MCF 10A (cell line): ENCODE measurements around the gene TNFRSF6B. TPM values are rescaled to one million over a fixed set of nuclear protein-coding genes. Genes with fewer than 3 reads are reported as not detected.

Experiments
- BruUV-seq: library from RNA; stranded (reverse); fragments of 400-500 nt; replicated peaks from 2 replicates; lab custom pipeline; 2021; lab: Mats Ljungman, UMichigan
- CTCF ChIA-PET: fragments of 300-600 bp; sonication (Branson Sonifier 250); formaldehyde crosslinking; extraction: SDS; loops from one replicate; lab custom pipeline; 2021; ENCODE audit warnings: antibody characterized with exemption, inconsistent platforms; lab: Yijun Ruan, JAX
- POLR2A ChIA-PET: fragments of 300-600, 350-650 bp; sonication (Branson Sonifier 250); formaldehyde crosslinking; extraction: SDS; loops from one replicate; lab custom pipeline; 2020; ENCODE audit warnings: antibody characterized with exemption, inconsistent platforms; lab: Yijun Ruan, JAX
- DNase-seq: peaks from one replicate; pipeline ENCODE4 v3.0.0-alpha.2; 2018; ENCODE audit not compliant: unreplicated experiment
- H3K27ac Mint-ChIP-seq: one replicate; pipeline ENCODE4 v1.8.0; 2022; ENCODE audit warnings: mild to moderate bottlenecking, low read depth, mixed read lengths; ENCODE audit not compliant: unreplicated experiment
- H3K27me3 Mint-ChIP-seq: one replicate; pipeline ENCODE4 v1.8.0; 2022; ENCODE audit warnings: mixed read lengths; ENCODE audit not compliant: insufficient read depth, unreplicated experiment
- H3K36me3 Mint-ChIP-seq: one replicate; pipeline ENCODE4 v1.8.0; 2022; ENCODE audit warnings: mild to moderate bottlenecking, moderate library complexity, mixed read lengths; ENCODE audit not compliant: insufficient read depth, unreplicated experiment
- H3K4me1 Mint-ChIP-seq: one replicate; pipeline ENCODE4 v1.8.0; 2022; ENCODE audit warnings: mixed read lengths; ENCODE audit not compliant: insufficient read depth, unreplicated experiment
- H3K4me3 Mint-ChIP-seq: one replicate; pipeline ENCODE4 v1.8.0; 2022; ENCODE audit warnings: mild to moderate bottlenecking, moderate library complexity, mixed read lengths; ENCODE audit not compliant: unreplicated experiment
- H3K9me3 Mint-ChIP-seq: one replicate; pipeline ENCODE4 v1.8.0; 2022; ENCODE audit warnings: mixed read lengths; ENCODE audit not compliant: unreplicated experiment
- CTCF ChIP-seq: fragments of 200-600 bp; IDR thresholded peaks from one replicate; pipeline ENCODE4 v1.8.0; 2022; ENCODE audit warnings: antibody characterized with exemption, mild to moderate bottlenecking; ENCODE audit not compliant: unreplicated experiment
- intact Hi-C: fragments of 100-400 bp; cut with micrococcal nuclease; formaldehyde crosslinking; loops from 2 replicates; pipeline ENCODE4 v1.14.1; 2022
- total RNA-seq: library from RNA; stranded (reverse); gene quantifications from 2 replicates; pipeline ENCODE4 v1.2.3, GENCODE V29; 2022

TNFRSF6B gene
- total RNA-seq, 1 experiment from 2014 or later, result 24.4 TPM

DNA sequence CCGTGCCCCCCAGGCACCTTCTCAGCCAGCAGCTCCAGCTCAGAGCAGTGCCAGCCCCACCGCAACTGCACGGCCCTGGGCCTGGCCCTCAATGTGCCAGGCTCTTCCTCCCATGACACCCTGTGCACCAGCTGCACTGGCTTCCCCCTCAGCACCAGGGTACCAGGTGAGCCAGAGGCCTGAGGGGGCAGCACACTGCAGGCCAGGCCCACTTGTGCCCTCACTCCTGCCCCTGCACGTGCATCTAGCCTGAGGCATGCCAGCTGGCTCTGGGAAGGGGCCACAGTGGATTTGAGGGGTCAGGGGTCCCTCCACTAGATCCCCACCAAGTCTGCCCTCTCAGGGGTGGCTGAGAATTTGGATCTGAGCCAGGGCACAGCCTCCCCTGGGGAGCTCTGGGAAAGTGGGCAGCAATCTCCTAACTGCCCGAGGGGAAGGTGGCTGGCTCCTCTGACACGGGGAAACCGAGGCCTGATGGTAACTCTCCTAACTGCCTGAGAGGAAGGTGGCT, 960 bp downstream of the TNFRSF6B start:
- Mint-ChIP-seq H3K9me3 (no peaks in the 10 kb centered on the region), H3K4me1 (peaks cover 12% of the 10 kb centered on the region), H3K36me3 (peaks cover 59% of the 10 kb centered on the region), H3K4me3 (peak overlapping the region; percentile 72), H3K27me3 (no peaks in the 10 kb centered on the region), H3K27ac (peak overlapping the region; percentile 51)
- ChIA-PET CTCF (interaction anchor here (0.6 to 2.0 kb wide), 4 partner anchors 9 to 559 kb away, joined by 4 to 7 read pairs (median 4); partner anchors contain the start of genes ARFRP1 and ZGPAT), POLR2A (interaction anchor here (0.6 to 5.4 kb wide), 17 partner anchors 10 to 259 kb away, joined by 3 to 79 read pairs (median 9); partner anchors contain the start of genes ARFRP1, PPDPF, PTK6 and RTEL1)
- no TSS peak for BruUV-seq
- intact Hi-C loops, result loop anchor here (2.0 to 5.0 kb wide), 3 partner anchors 40 to 160 kb away; partner anchors contain the start of genes PTK6 and RTEL1
- peak; percentile 39 for DNase-seq
- no peak for TF ChIP-seq CTCF

GRCh38 chr20:63697868-63698545, 1.6 kb downstream of the TNFRSF6B start:
- intact Hi-C loops, result loop anchor here (2.0 to 5.0 kb wide), 4 partner anchors 15 to 161 kb away; partner anchors contain the start of genes PTK6 and RTEL1
- Mint-ChIP-seq H3K36me3 (peaks cover 59% of the 10 kb centered on the region), H3K27me3 (no peaks in the 10 kb centered on the region), H3K4me3 (peak overlapping the region; percentile 72), H3K27ac (no peak overlapping the region), H3K9me3 (no peaks in the 10 kb centered on the region), H3K4me1 (peaks cover 15% of the 10 kb centered on the region)
- BruUV-seq, result no TSS peak
- ChIA-PET CTCF (interaction anchor here (0.7 to 2.0 kb wide), 5 partner anchors 9 to 160 kb away, joined by 3 to 7 read pairs (median 5); partner anchors contain the start of genes ARFRP1, PTK6, STMN3 and ZGPAT), POLR2A (interaction anchor here (0.6 to 5.4 kb wide), 22 partner anchors 9 to 347 kb away, joined by 3 to 79 read pairs (median 5); partner anchors contain the start of genes ARFRP1, GMEB2, PPDPF and PRPF6)
- no peak for TF ChIP-seq CTCF
- DNase-seq, result peak; percentile 44

GRCh38 chr20:63698739-63699465, 2.5 kb downstream of the TNFRSF6B start:
- peaks cover 17% of the 10 kb centered on the region for H3K4me1 Mint-ChIP-seq
- no peaks in the 10 kb centered on the region for H3K27me3 Mint-ChIP-seq
- BruUV-seq, result no TSS peak
- H3K9me3 Mint-ChIP-seq, result no peaks in the 10 kb centered on the region
- ChIA-PET POLR2A (interaction anchor here (0.6 to 5.4 kb wide), 26 partner anchors 9 to 363 kb away, joined by 3 to 79 read pairs (median 4); partner anchors contain the start of genes ARFRP1, GMEB2, PRPF6 and PTK6), CTCF (interaction anchor here (0.7 to 2.0 kb wide), 5 partner anchors 8 to 161 kb away, joined by 3 to 7 read pairs (median 5); partner anchors contain the start of genes ARFRP1, PTK6, STMN3 and ZGPAT)
- peak; percentile 94 for DNase-seq
- H3K27ac Mint-ChIP-seq, result peak overlapping the region; percentile 75
- TF ChIP-seq CTCF, result no peak
- peak overlapping the region; percentile 72 for H3K4me3 Mint-ChIP-seq
- intact Hi-C loops, result loop anchor here (2.0 to 5.0 kb wide), 3 partner anchors 16 to 162 kb away; partner anchors contain the start of genes PTK6 and RTEL1
- peaks cover 60% of the 10 kb centered on the region for H3K36me3 Mint-ChIP-seq
